HG03066 (cell line): ENCODE results near the gene RFX2.
"Not testable (repeated sequence)": the region's sequence is repeated elsewhere in the genome, so short reads cannot be mapped to it uniquely, and the experiment has no call there.

Experiments used
- ATAC-seq: cut with Tn5 transposase; IDR thresholded peaks from one replicate; pipeline ENCODE4 v1.9.1; 2021; ENCODE audit warnings: low read depth; ENCODE audit not compliant: unreplicated experiment

The RFX2 gene

DNA sequence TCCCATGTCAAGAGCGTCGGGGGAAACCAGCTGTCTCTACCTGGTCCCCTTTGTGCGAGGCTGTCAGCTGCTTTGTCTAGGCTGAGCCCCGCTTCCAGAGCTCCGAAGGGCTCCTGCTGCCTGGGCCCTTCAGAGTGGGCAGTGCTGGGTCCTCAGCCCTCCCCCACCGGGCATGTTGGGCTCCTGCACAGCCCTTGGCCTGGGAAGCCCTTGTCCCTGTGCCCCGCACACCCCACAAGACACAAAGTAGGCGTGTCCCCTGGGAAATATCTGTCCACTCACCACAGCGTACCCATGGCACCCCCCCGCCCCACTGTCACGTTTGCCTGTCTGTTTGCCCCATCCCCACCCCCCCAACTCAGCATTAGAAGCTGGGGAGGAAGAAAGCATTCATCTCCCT, 92.7 kb downstream of the RFX2 start:
- ATAC-seq: no peak

DNA sequence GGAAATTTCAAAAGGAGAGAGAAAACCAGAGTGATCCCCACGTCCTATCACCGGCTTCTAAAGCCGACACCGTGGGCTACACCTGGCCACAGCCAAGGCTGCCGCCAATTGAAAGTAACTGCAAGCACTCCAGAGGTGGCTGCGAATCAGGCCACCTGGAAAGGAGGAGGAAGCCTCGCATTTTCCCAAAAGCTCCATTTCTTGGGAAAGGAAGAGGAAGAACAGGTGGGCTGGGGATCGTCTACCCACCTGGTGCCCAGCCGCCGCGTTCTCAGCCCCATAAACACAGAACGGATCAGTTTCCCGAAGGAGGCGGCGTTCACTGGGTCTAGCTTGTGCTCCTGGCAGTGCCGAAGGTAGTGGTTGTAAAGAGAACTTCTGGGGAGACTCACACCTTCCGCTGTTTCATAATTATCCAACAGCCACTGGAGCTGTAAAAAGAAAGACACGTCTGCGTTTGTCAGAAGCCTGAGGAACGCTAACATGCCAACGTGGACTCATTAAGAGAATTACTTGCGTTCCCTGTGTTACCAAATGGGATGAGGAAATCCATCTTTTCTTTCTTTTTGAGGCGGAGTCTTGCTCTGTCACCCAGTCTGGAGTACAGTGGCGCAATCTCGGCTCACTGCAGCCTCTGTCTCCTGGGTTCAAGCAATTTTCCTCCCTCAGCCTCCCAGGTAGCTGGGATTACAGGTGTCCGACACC, 94.3 kb downstream of the RFX2 start:
- no peak for ATAC-seq

DNA sequence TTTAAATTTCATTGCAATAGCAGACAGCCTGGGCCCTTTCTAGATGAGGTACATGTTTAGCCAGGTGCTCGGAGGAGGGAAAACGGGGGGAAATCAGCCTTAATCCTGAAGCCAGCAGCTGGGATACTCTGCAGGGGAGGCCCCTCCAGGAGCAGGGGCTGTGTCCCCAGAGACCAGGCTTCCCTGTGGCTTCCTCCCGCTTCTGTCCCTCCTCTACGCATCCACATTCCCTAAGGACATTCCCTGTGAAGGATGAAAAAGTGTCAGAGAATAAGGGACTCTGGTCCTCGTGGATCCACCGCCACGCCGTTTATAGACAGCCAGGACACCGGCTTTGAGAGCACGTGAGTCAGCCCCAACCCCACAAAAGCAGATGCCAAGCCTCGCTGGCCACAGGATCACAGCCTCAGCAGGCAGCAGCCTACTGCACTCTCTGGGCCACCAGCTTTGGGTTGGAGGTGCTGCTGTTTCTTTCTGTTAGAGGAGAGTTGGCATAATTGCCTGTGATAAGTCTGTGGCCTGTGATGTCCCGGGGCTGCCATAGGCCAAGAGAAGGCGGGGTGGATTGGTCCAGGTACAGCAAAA, 95.7 kb downstream of the RFX2 start:
- no peak for ATAC-seq

DNA sequence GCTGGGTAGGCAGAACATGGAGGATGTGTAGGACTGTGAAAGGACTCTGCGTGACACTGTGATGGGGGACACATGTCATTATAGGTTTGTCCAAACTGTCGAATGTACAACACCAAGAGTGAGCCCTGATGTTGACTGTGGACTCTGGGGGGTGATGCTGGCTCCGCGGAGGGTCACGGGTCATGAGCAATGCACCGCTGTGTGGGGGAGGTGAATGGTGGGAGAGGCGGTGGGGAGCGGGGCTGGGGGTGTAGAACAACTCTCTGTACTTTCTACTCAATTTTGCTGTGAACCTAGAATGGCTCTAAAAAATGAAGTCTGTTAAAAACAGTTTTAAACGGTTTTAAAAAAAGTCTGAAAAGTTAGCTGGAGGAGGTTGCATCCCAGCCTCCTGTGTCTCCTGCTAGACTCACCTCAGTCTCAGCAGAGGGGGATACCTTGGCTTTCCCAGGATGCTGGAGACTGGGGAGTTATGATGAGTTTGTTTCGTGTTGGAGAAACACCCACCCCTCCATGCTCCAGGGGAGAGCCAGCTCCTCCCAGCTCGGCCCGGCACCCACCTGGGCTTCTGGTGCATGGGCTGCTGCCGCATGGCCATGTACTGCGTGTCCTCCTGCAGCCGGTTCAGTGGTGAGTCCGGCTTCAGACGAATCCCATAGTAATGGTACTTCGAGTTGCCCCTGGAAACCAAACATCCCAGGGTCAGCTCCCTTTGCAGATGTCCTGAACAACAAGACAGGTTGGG, 97.7 kb downstream of the RFX2 start:
- no peak for ATAC-seq

DNA sequence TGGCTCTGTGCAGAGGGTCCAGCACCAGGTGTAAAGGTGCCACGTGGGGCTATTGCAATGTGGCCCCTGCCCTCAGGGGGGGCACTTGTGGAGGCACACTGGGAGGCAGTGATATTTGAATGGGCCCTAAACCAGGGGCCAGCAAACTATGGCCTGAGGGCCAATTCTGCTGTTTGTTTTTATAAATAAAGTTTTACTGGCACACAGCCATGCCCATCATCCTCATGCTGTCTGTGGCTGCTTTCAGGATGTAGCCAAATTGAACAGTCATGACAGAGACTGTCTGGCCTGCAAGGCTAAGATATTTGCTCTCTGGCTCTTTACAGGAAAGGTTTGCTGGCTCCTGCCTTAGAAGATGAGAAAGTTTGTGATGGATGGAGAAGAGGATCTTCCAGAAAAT, 98.5 kb downstream of the RFX2 start:
- no peak for ATAC-seq

DNA sequence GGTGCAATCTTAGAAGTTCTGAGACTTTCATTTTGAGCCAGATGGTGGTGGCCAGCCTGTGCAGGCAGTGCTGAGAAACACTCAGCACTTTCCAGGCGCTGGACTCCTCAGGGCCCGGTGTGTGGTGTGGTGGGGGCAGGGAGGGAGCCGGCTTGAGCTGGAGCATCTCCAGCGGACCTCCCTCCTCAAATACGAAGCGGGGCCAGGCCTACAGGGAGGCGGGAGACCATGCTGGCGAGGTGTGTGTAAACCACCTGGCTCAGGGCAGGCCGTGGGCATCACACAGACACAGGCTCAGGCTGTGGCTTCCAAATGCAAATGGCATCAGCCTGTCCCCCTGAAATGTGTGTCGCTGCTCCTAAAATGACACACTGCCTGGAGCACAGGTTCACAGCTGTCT, 99.1 kb downstream of the RFX2 start:
- no peak for ATAC-seq

DNA sequence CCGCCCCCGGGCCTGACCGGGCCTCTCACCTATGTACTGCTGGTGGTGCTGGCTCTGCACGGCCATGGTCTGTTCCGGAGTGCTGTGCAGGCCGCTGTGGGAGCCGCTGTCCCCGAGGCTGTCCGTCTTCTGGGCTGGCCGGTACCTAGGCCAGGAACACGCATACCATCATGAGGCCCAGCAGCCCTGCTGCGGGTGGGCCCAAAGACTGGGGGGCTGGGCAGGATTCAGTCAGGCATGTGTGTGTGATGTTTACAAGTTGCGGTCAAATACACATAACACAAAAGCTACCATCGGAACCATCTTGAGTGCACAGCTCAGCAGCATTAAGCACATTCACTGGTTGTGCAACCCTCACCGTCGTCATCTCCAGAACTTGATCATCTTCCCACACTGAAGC, 100.2 kb downstream of the RFX2 start:
- ATAC-seq: no peak

DNA sequence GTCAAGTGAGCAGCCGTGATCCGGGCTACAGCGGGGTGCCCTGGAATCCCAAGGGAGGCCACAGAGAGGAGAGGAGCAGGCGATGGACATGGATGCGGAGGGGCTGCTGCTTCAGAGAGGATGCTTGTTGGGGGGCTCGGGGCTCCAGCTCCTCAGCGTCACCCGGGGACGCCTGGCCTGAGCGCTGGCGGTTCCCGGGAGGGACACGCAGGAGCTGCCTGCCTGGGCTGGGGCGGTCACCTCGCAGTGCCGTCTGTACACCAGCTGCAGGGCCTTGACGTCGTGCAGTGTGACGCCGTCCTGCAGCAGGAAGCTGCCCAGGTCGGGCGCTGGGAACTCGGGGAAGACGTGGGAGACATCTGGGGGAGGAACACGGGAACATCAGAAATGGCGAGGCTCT, 102.4 kb downstream of the RFX2 start:
- no peak for ATAC-seq

DNA sequence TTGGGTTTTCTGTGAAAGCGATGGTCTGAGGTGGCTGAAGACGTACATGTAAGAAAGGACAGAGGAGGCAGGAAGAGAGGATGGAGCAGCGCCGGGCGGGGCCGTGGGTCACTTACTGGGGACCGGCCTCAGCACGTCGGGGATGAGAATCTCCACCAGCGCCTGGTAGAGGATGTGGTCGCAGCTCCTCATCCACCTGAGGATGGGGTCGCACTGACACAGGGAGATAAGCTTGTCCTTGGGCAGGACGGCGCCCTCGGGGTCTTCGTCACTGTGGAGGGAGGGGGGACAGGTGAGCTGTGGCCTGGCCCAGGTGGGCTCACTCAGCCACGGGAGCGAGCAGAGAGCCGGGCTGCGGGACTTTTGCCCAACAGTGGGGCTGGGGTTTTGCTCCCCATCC, 103.4 kb downstream of the RFX2 start:
- no peak for ATAC-seq

DNA sequence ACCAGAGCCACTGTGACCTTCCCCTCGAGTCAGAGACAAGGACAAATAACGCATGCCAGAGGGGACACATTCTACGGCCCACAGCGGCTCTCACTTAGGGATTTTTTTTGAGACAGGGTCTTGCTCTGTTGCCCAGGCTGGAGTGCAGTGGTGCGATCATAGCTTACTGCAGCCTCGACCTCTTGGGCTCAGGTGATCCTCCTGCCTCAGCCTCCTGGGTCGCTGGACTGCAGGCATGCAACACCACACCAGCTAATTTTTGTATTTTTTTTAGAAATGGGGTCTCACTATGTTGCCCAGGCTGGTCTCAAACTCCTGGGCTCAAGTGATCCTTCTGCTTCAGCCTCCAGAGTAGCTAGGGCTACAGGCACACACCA, 104.2 kb downstream of the RFX2 start:
- not testable (repeated sequence) for ATAC-seq

DNA sequence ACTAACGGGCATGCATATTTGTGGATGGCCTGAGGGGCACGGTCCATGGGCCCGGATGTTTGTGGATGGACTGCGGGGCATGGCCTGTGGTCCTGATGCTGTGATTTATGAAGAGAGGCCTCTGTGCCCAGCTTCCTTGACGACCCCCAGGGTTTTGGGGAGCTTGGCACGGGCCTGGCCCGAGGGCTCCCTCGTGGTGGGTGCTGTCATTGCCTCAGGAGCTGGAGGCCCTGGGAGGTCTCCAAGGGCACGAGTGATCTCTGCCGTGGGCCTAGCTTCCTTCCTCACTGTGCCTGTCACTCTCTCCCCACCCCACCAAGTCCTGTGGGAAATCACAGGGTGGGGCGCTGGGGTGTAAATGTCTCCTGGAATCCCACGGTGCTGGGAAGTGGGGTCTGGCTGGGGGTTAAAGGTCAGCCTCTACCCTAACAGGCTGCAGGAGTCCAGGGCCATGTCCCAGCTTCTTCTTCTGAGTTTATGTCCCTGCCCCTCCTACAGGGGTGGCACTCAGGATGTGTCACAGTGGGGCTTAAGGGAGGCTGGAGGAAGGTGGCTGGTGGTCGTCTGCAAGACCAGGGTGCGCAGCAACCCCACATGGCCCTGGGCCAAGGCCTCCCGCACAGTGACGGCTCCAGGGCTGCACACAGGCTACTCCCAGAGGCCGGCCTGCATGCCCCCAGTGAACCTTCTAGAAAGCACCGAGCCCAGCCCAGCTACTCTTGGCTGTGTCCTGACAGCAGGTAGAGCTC, 104.8 kb downstream of the RFX2 start:
- no peak for ATAC-seq

DNA sequence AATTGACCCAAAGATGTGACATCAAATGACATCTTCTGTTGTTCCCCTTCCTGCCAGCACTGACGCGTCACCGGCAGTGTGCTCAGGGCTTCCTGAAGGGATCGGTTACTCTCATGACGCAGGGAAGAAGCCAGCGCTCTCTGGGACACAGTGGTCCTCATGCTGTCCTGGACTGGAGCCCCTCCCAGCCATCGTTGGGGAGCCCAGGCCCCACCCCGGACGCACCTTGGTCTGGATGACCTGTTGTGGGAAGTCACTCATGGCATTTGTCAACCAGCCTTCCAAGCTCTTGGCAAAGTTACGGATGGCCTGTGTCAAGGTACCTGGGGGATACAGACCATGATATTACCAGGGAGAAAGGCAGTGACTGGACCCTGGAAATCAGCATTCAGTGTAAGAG, 106.3 kb downstream of the RFX2 start:
- ATAC-seq: no peak

DNA sequence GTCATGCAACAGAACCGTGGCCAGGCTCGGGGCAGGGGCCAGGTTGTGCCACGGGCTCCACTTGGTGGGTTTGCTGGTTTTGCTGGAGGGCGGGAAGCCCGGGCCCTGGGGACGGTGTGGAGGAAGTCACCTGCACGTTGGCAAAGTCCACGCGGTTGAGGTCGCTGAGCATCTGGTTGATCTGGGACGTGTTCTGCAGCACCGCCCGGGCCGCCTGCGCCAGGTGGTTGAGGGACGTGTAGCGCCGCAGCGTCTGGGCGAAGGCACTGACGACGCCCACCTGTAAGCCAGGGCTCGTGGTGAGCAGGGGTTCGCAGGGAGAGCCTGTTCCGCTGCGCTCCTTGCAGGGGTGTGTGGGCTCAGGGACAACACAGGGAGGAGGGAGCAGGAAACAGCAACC, 107.7 kb downstream of the RFX2 start:
- no peak for ATAC-seq

DNA sequence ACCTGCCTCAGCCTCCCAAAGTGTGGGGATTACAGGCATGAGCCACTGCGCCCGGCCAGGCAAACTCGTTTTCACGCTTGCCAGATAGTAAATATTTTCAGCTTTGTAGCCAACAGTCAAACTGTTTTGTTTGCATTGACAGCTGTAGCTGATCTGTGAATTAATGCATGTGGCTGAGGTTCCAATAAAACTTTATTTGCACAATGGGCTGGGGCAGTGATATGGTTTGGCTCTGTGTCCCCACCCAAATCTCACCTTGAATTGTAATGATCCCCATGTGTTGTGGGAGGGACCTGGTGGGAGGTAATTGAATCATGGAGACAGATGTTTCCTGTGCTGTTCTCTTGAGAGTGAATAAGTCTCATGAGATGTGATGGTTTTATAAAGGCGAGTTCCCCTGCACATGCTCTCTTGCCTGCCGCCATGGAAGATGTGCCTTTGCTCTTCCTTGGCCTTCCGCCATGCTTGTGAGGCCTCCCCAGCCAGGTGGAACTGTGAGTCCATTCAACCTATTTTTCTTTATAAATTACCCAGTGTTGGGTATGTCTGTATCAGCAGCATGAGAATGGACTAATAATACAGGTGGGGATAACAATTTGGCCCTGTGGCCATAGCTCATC, 110.0 kb downstream of the RFX2 start:
- no peak for ATAC-seq

DNA sequence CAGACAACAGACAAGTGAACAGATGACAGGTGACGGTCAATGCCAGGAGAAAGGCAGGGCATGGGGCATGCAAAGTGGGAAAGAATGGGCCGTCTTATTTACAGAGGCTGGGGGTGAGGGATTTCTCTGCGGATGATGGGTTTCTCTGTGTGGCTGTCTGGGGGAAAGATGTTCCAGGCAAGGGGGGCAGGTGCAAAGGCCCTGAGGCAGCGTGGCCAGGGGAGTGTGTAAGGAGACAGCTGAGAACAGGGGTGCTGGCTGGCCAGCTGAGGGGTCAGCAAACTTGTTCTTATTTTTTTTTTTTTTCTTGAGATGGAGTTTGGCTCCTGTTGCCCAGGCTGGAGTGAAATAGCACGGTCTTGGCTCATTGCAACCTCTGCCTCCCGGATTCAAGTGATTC, 110.6 kb downstream of the RFX2 start:
- no peak for ATAC-seq

DNA sequence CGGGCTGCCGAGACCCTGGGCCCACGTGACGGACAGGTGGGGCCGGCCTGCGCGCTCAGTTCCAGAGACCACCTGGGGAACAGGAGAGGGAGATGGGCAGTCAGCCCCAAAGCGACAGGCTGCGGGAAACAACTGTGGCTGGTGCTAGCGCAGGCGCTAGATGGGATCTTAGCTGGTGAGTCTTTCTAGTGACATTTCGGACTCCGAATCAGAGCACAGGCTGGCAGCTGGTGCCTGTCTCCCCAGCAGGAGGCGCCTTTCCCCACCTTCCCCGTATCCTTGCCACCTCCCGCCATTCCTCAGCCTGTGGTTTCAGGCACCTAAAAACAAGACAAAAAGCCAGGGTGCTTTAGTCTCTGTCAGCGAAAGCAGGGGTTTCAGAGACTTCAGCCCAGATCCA, 112.9 kb downstream of the RFX2 start:
- ATAC-seq: no peak

DNA sequence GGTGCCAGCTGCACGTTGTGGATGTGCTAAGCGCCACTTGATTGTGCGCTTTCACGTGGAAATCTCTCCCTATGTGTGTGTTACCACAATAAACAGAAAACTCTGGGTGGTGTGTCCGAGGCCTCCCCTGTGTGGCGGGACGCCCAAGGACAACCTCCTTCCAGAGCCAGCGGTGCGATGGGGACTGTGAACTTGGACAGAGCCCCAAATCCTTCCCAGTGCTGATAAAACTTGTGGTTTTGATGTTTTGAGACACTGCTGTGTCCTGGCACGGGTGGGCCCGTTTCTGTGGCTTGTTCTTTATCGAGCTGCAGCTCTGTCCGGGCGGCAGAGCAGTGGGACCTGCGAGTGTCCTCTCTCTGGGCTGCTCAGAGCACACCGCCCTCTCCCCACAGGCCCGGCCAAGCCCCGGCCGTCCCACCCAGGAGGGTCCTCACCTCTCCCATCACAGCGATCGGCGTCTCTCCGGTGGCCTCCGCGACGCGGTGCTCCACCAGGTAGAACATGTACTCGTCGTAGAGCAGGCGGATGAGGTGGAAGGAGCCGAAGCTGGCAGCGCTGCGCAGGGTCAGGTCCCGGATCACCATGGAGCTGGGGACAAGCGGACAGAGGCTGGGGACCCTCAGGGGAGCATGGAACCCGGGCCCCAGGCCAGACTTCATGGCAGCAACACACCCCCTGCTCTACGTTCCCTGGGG, 113.5 kb downstream of the RFX2 start:
- no peak for ATAC-seq

DNA sequence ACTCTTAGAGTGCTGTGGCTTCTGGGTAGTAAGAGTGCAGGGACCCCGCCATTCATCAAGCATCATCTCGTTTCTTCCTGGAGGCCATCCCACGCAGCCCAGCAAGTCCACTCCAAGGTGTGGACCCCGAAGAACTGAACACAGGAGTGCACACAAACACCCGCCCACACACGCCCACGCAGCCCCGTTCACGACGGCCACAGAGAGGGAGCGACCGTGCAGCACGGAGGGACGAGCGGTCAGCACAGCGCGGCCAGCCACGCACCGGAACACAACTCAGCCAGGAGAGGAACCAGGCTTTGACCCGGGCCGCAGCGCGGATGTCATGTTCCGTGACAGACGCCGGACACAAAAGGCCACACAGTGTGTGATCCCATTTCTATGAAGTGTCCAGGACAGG, 114.2 kb downstream of the RFX2 start:
- no peak for ATAC-seq

DNA sequence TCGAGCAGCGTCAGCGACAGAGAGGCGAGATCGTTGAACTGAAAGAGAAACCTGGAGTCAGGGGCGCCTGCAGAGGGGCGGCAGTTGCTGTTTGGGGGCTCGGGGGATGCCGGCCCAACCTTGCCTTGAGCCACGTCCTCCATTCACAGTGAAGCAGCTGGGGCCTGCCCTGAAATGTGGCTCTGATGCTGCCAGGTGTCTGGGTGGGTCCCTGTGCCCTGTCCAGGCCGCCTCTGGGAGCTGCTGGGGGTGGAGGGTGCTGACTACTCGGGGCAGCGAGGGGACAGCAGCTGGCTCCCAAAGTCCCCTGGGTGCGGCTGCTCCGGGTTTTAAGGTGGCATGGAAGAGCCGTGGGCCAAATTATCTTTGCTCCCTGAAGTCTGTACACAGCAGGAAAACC, 114.7 kb downstream of the RFX2 start:
- no peak for ATAC-seq

DNA sequence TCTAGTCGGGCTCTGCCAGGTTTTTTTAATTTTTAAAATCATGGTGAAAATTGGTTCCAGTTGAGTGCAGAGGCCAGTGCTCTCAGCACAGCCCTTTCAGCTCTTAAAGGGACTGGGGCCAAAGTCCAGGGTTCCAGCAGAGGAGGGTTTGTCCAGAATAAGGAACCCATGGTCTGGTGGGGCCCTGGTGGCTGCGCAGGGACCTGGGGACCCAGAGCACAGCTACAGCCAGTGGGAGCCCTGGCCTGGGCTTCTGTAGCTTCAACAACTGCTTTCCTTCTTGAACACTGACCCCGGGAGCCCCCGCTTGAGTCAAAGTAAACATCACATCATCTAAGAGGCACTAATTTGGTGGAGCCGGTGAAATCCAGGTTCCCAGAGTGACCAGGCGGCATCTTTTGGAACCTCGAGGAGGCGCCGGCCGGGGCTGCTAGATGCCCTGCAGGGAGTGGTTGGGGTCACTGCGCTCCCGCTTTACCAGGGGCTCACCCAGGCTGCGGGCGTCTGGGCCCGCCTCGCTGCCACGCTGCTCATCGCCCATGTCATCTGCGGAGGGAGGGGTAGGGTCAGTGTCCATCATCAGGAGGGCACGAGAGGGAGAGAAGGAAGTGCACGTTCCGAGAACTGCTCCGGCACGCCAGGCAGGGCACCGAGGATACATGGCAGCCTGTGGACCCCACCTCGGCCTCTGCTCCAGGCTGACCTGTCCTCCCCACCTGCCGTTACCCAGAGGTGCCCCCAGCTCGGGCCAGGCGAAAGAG, 115.7 kb downstream of the RFX2 start:
- no peak for ATAC-seq
